Nephron progenitor cell (in vitro differentiated cells): ENCODE results near the gene ROGDI.

Experiments used
- DNase-seq: peaks from one replicate; pipeline ENCODE4 v3.0.0; 2021
- H3K27ac Mint-ChIP-seq: 2 replicates; pipeline ENCODE4 v1.8.0; 2021; ENCODE audit warnings: mild to moderate bottlenecking, moderate library complexity, mixed read lengths
- H3K27me3 Mint-ChIP-seq: 2 replicates; pipeline ENCODE4 v1.8.0; 2021; ENCODE audit warnings: mild to moderate bottlenecking, low read depth, mixed read lengths; ENCODE audit not compliant: poor library complexity
- H3K36me3 Mint-ChIP-seq: 2 replicates; pipeline ENCODE4 v1.8.0; 2021; ENCODE audit warnings: low read depth, mixed read lengths
- H3K4me1 Mint-ChIP-seq: 2 replicates; pipeline ENCODE4 v1.8.0; 2021; ENCODE audit warnings: mixed read lengths
- H3K4me3 Mint-ChIP-seq: 2 replicates; pipeline ENCODE4 v1.8.0; 2021; ENCODE audit warnings: mild to moderate bottlenecking, moderate library complexity, mixed read lengths
- H3K9me3 Mint-ChIP-seq: 2 replicates; pipeline ENCODE4 v1.8.0; 2021; ENCODE audit warnings: mild to moderate bottlenecking, moderate library complexity, mixed read lengths
- CTCF ChIP-seq: fragments of 200-600 bp; sonication (generic); IDR thresholded peaks from 2 replicates; pipeline ENCODE4 v1.5.0; 2021; ENCODE audit warnings: antibody characterized with exemption

The ROGDI gene

GRCh38 chr16:4796982-4797804, 5.2 kb downstream of the ROGDI start:
- no peak overlapping the region for H3K4me3 Mint-ChIP-seq
- no peaks in the 10 kb centered on the region for H3K9me3 Mint-ChIP-seq
- TF ChIP-seq CTCF: no peak
- H3K36me3 Mint-ChIP-seq: no peaks in the 10 kb centered on the region
- peaks cover 8% of the 10 kb centered on the region for H3K27me3 Mint-ChIP-seq
- no peak overlapping the region for H3K27ac Mint-ChIP-seq
- DNase-seq: no peak
- peaks cover 16% of the 10 kb centered on the region for H3K4me1 Mint-ChIP-seq

- no peak overlapping the region for H3K4me3 Mint-ChIP-seq
- H3K4me1 Mint-ChIP-seq: peaks cover 8% of the 10 kb centered on the region
- no peaks in the 10 kb centered on the region for H3K9me3 Mint-ChIP-seq
- H3K27me3 Mint-ChIP-seq: peaks cover 11% of the 10 kb centered on the region
- TF ChIP-seq CTCF: no peak
- H3K27ac Mint-ChIP-seq: no peak overlapping the region
- no peaks in the 10 kb centered on the region for H3K36me3 Mint-ChIP-seq
- DNase-seq: no peak
These were observed 6.4 kb downstream of the ROGDI start for GRCh38 chr16:4795828-4796572.

- no peaks in the 10 kb centered on the region for H3K36me3 Mint-ChIP-seq
- TF ChIP-seq CTCF: no peak
- no peaks in the 10 kb centered on the region for H3K9me3 Mint-ChIP-seq
- DNase-seq: no peak
- peaks cover 2% of the 10 kb centered on the region for H3K4me1 Mint-ChIP-seq
- H3K4me3 Mint-ChIP-seq: no peak within 1 kb of the TSS
- no peak within 1 kb of the TSS for H3K27ac Mint-ChIP-seq
- H3K27me3 Mint-ChIP-seq: peaks cover 11% of the 10 kb centered on the region
These were observed 7.1 kb downstream of the ROGDI start, which contains the start of gene SMIM22 for GRCh38 chr16:4795181-4795827. Gene SMIM22 (plus strand): TSS chr16:4795369. CDS start chr16:4795735, 366 bp downstream.

- Mint-ChIP-seq H3K27ac (no peak overlapping the region), H3K4me3 (no peak overlapping the region), H3K36me3 (no peaks in the 10 kb centered on the region), H3K9me3 (no peaks in the 10 kb centered on the region), H3K27me3 (peaks cover 8% of the 10 kb centered on the region), H3K4me1 (peaks cover 14% of the 10 kb centered on the region)
- no peak for TF ChIP-seq CTCF
- no peak for DNase-seq
These were observed 9.4 kb downstream of the ROGDI start for GRCh38 chr16:4792951-4793513.

- H3K27ac Mint-ChIP-seq: peak overlapping the region; percentile 57
- no peak overlapping the region for H3K4me3 Mint-ChIP-seq
- no peaks in the 10 kb centered on the region for H3K36me3 Mint-ChIP-seq
- no peaks in the 10 kb centered on the region for H3K9me3 Mint-ChIP-seq
- H3K4me1 Mint-ChIP-seq: peaks cover 18% of the 10 kb centered on the region
- DNase-seq: no peak
- TF ChIP-seq CTCF: no peak
- H3K27me3 Mint-ChIP-seq: peaks cover 6% of the 10 kb centered on the region
These were observed 11.6 kb downstream of the ROGDI start for GRCh38 chr16:4790871-4791270.
